Right lung (tissue), 5 donors: ENCODE results near the gene LRRC15. TPM values are rescaled to one million over a fixed set of nuclear protein-coding genes. Genes with fewer than 3 reads are reported as not detected.

Experiments used
- DNase-seq, 2 donors: peaks; one replicate each; pipeline ENCODE4 v3.0.0-alpha.2; 2013
- polyA plus RNA-seq, 5 donors: library from polyadenylated mRNA; unstranded; fragments of 120-200 nt; gene quantifications; one replicate each; pipeline versions ENCODE4 v1.2.1 to v1.2.3, GENCODE V29; 2013; ENCODE audit warnings: inconsistent platforms in 1 of 5, low replicate concordance in 1 of 5; ENCODE audit not compliant: insufficient read length in 5 of 5, insufficient read depth in 1 of 5

The LRRC15 gene
- polyA plus RNA-seq, 5 donors = 0.04 to 0.16 (median 0.06) TPM

DNA sequence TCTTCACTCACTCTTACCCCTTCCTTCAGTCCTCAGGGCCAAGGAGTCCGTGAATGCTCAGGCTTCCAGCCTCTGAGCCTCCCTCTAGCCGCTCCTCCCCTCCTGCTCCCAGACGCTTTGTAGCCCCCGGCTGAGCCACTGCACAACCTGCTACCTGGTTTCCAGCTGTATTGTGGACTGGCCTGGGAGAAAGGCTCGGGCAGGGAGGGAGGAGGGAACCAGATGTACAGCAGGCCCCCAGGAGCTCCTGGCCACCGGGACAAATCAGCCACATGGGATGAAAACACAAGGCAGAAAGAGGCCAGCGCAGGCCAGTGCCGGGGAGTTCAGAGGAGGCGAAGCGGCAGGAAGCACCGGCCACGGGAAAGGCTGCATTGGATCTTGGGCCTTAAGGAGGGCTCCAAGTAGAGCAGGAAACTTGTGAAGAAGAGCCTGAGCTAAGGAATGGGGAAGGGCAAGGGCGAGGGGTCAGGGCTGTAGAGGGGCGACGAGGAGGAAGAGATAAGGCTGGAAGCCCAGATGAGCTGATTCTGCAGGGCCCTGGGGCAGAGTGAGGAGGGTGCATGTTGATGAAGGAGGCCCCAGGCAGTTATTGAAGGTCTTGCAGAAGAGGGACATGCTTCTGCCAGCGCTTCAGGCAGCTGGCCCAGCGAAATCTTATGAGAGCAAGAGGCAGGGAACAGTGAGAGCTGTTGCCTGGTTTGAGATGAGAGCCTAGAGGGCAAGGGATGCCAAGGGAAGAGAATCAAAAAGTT is 32.8 kb downstream of the LRRC15 start:
- DNase-seq = no peak

GRCh38 chr3:194333981-194334320 is 35.6 kb downstream of the LRRC15 start:
- DNase-seq = no peak

DNA sequence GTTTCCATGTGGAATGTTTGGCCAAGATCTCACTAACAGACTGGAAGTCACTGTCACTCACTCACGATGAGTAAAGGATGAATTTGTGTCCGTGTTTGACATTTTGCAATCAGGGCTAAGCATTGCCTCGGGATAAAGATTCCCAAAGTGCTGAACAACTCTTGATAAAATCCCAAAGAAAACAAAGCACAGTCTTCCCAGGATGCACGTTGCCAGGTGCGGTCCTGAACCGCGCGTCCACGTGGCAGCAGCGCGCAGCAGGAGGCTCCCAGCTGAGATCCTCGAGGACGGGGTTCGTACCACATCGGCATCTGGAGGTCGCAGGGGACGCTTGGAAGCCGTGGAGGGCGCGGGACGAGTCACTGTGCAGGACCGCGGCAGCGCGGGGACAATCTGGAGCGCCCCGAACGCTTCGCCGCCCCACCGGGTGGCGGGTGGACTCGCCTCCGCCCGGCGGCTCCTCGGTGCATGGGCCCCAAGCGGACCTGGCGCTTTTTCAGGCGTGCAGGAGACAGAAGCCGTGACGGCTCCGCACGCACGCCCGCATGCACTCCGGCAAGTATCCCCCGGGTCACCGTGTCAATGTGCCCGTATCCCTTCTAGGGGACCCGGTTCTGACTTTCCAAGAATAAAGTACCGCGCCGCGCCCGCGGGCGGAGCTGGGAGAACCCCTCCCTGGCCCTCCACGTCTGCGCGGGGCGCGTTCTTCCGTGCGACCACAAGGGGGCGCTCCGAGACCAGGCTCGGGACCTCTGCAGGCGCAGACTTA is 36.1 kb downstream of the LRRC15 start:
- DNase-seq = peak; percentile 84

GRCh38 chr3:194332858-194333211 is 36.7 kb downstream of the LRRC15 start:
- no peak for DNase-seq

DNA sequence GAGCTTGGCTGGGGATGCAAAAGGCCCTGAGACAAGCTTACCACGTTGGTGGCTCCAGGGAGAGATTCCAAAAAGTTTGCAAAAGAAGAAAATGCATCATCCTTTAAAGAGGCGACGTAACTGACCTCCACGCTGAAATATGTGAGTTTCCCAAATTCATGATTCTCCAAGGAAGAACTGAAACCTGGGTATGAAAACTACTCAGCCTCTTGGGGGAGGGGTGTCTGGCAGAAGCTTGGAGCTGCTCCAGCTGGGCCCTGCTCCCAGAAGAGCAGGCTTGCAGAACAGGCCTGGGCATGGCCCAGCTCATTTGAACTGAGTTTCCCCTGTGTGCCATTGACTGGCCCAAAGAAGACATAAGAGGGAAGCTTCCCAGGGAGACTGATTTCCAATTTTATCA is 39.0 kb downstream of the LRRC15 start:
- DNase-seq = no peak

DNA sequence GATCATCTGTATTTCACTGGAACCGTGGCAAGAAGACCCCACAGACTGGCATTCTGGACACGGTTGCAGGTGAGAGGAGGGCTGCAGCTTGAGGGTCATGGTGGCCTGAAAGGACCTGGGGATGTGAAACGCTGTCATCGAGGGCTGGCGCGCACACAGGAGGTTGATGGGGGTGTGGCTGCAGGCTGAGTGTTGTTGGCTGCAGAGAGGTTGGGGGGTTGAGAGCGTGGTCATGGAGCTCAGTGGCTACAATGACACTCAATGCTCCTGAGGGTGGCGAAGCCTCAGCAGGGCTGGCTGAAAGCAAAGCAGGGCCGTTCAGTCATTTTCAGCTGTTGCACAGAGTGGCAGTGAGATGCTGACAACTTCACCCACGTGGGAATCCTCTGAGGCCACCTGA is 39.4 kb downstream of the LRRC15 start:
- DNase-seq = no peak

- no peak for DNase-seq
Measured at GRCh38 chr3:194329583-194329965, 40.0 kb downstream of the LRRC15 start.

DNA sequence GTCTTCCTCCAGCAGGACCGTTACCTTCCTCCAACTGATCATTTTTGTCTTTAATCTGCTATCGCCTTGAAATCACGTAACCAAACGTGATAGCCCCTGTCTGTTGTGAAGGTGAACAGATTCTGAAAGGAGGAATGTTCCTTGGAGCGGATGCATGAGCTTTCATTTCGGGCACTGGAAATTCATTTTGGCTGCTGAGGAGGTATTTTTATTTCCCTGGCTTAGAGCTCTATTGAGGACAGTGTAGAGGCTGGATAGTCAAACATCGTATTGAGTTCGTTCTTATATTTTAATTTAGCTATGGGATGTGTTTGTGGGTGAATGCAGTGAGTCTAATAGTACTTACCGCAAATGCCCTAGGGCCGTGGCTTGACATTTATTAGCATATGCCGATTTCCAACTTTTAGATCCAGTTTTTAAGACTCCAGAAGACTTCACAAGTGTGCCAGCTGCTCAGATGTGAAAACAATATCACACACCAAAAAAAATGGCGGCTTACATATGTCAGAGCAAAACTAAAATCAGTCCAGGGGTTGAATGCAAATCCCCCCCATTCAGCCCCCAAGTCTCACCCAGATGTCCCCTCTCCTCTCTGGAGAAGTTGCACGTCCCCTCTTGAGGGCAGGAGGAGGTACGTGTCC is 40.5 kb downstream of the LRRC15 start:
- DNase-seq = no peak

- DNase-seq = no peak
Measured at GRCh38 chr3:194328053-194328657, 41.4 kb downstream of the LRRC15 start.

DNA sequence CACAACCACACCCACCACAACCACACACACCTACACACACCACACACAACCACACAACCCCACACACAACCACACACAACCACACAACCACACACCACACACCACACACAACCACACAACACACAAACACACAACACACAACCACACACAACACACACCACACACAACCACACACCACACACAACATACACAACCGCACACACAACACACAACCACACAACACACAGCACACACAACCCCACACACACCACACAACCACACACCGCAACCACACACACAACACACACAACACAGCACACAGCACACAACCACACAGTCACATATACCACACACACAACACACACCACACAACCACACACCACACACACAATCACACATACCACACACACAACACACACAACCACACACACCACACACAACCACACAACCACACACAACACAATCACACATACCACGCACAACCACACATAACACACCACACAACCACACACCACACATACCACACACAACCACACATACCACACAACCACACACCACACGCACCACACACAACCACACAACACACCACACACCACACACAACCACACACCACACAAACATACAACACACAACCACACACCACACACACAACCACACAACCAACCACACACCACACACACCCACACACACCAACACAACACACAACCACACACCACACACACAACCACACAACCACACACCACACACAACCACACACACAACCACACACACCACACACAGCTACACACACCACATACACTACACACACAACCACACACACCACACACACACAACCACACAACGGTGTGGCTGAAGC is 42.1 kb downstream of the LRRC15 start:
- DNase-seq = no peak

DNA sequence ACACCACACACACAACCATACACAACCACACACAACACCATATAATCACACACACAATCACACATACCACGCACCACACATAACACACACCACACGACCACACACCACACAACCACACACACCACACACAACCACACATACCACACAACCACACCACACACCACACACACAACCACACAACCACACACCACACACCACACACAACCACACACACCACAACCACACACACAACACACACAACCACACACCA is 42.6 kb downstream of the LRRC15 start:
- no peak for DNase-seq

GRCh38 chr3:194326192-194326967 is 43.2 kb downstream of the LRRC15 start:
- DNase-seq = no peak

- DNase-seq = no peak
Measured at GRCh38 chr3:194325424-194326153, 44.0 kb downstream of the LRRC15 start.

DNA sequence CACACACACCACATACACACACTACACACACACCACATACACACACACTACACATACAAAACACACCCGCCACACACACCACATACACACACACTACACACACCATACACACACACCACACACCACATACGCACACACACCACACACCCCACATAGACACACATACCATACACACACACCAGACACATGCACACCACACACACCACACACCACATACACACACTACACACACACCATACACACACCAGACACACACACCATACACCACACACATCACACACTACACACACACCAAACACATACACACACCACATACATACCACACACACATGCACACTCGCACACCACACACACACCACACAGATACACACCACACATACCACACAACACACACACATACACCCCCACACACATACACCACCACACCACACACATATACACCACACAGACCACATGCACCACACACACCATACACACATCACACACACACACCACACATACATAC is 44.7 kb downstream of the LRRC15 start:
- no peak for DNase-seq

GRCh38 chr3:194323785-194324735 is 45.5 kb downstream of the LRRC15 start:
- DNase-seq = no peak

GRCh38 chr3:194322678-194323211 is 46.8 kb downstream of the LRRC15 start:
- DNase-seq = no peak

- DNase-seq = no peak
Measured at GRCh38 chr3:194321693-194322640, 47.6 kb downstream of the LRRC15 start.
